Mesothelial cell of epicardium (in vitro differentiated cells): ENCODE data around the gene TMEM92. TPM values are rescaled to one million over a fixed set of nuclear protein-coding genes. Genes with fewer than 3 reads are reported as not detected.
"Not testable (repeated sequence)": the region's sequence is repeated elsewhere in the genome, so short reads cannot be mapped to it uniquely, and the experiment has no call there.

Experiments used
- DNase-seq, 2 experiments: peaks; one replicate each; pipeline ENCODE4 v3.0.0; 2021; ENCODE audit warnings: low spot score in 2 of 2; ENCODE audit not compliant: unreplicated experiment in 2 of 2
- H3K27ac Mint-ChIP-seq: 2 replicates; pipeline ENCODE4 v1.8.0; 2021; ENCODE audit warnings: mixed read lengths
- H3K27me3 Mint-ChIP-seq: 2 replicates; pipeline ENCODE4 v1.8.0; 2021; ENCODE audit warnings: low read depth, mixed read lengths
- H3K36me3 Mint-ChIP-seq: 2 replicates; pipeline ENCODE4 v1.8.0; 2021; ENCODE audit warnings: mixed read lengths
- H3K4me1 Mint-ChIP-seq: 2 replicates; pipeline ENCODE4 v1.8.0; 2021; ENCODE audit warnings: mixed read lengths
- H3K4me3 Mint-ChIP-seq: 2 replicates; pipeline ENCODE4 v1.8.0; 2021; ENCODE audit warnings: mild to moderate bottlenecking, moderate library complexity, mixed read lengths
- H3K9me3 Mint-ChIP-seq: 2 replicates; pipeline ENCODE4 v1.8.0; 2021; ENCODE audit warnings: mixed read lengths
- total RNA-seq: library from RNA; stranded (reverse); gene quantifications from 3 replicates; pipeline ENCODE4 v1.2.1, GENCODE V29; 2021
- TF ChIP-seq, protein P1 (sequence below): fragments of 200-600 bp; sonication (generic); IDR thresholded peaks from one replicate; pipeline ENCODE4 v1.5.0; 2021; ENCODE audit warnings: antibody characterized with exemption; ENCODE audit not compliant: unreplicated experiment

The TMEM92 gene
- total RNA-seq, 1 donor from 2014 or later: 2.7 TPM

DNA sequence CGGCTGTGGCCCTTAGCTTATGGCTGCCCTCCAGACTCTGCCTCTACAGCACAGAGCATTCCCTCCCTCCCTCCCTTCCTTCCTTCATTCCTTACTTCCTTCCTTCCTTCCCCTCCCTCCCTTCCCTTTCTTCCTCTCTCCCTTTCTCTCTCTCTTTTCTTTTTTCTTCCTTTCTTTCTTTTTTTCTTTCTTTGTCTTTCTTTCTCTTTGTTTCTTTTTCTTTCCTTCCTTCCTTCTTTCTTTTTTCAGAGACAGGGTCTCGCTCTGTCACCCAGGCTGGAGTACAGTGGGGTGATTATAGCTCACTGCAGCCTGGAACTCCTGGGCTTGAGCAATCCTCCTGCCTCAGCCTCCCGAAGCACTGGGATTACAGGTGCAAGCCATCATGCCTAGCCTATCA lies 11.7 kb downstream of the TMEM92 start:
- Mint-ChIP-seq H3K4me3 (no peak overlapping the region), H3K27me3 (no peaks in the 10 kb centered on the region)

DNA sequence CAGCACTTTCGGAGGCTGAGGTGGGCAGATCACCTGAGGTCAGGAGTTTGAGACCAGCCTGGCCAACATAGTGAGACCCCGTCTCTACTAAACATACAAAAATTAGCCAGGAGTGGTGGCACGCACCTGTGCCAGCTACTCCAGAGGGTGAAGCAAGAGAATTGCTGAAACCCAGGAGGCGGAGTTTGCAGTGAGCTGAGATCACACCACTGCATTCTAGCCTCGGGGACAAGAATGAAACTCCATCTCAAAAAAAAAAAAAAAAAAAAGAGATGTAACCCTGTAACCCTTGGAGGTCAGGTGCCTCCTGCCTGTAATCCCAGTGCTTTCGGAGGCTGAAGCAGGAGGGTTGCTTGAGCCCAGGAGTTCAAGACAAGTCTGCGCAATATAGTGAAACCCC lies 13.0 kb downstream of the TMEM92 start:
- not testable (repeated sequence) for H3K27ac Mint-ChIP-seq, DNase-seq, H3K9me3 Mint-ChIP-seq, H3K27me3 Mint-ChIP-seq, H3K36me3 Mint-ChIP-seq, H3K4me3 Mint-ChIP-seq
- peaks cover 30% of the 10 kb centered on the region for H3K4me1 Mint-ChIP-seq

More for the DNA sequence above, 11.7 kb downstream of the TMEM92 start:
- DNase-seq: no peak
- Mint-ChIP-seq H3K9me3 (no peaks in the 10 kb centered on the region), H3K36me3 (no peaks in the 10 kb centered on the region), H3K27ac (peak overlapping the region; percentile 66), H3K4me1 (peaks cover 26% of the 10 kb centered on the region)
- TF ChIP-seq, protein P1, sequence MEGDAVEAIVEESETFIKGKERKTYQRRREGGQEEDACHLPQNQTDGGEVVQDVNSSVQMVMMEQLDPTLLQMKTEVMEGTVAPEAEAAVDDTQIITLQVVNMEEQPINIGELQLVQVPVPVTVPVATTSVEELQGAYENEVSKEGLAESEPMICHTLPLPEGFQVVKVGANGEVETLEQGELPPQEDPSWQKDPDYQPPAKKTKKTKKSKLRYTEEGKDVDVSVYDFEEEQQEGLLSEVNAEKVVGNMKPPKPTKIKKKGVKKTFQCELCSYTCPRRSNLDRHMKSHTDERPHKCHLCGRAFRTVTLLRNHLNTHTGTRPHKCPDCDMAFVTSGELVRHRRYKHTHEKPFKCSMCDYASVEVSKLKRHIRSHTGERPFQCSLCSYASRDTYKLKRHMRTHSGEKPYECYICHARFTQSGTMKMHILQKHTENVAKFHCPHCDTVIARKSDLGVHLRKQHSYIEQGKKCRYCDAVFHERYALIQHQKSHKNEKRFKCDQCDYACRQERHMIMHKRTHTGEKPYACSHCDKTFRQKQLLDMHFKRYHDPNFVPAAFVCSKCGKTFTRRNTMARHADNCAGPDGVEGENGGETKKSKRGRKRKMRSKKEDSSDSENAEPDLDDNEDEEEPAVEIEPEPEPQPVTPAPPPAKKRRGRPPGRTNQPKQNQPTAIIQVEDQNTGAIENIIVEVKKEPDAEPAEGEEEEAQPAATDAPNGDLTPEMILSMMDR: no peak

DNA sequence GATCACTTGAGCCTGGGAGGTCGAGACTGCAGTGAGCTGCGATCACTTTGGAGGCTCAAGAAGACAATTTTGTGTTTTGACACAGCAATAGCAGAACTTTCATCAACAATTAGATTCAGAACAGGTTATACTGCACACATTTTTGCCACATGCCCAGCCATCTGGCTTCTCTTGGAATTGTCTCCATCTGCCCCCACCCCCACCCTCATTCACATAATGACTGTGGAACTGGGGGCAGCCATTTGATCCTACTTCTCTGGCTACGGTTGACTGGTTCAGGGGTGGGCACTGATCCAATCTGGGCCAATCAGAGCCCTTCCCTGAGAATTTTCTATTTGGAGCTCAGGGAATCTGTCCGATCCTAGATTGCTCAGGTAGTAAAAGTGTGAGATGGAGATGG lies 14.0 kb downstream of the TMEM92 start:
- H3K9me3 Mint-ChIP-seq: no peaks in the 10 kb centered on the region
- peak overlapping the region; percentile 28 for H3K27ac Mint-ChIP-seq

DNA sequence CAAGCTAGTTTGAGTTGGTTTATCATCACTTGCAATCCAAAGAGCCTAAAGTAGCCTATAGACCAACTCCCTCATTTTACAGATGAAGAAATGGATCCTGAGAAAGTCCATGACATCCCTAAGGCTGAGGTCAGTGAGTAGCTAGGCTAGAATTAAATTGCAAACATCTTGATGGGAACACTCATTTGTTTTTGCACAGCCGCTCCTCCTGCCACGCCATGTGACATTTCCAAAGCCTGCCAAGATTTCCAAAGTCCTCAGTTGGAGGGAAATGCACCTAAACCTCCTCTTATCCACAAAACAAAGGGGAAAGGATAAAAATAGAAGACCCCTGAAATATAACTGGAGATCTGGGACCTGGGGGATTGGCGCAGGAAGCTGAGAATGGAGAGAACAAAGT lies 15.0 kb downstream of the TMEM92 start:
- Mint-ChIP-seq H3K4me3 (no peak overlapping the region), H3K27ac (peak overlapping the region; percentile 59), H3K9me3 (no peaks in the 10 kb centered on the region), H3K27me3 (no peaks in the 10 kb centered on the region), H3K36me3 (no peaks in the 10 kb centered on the region), H3K4me1 (peaks cover 31% of the 10 kb centered on the region)
- TF ChIP-seq, protein P1: no peak
- no peak for DNase-seq

More for the DNA sequence above, 14.0 kb downstream of the TMEM92 start:
- peaks cover 31% of the 10 kb centered on the region for H3K4me1 Mint-ChIP-seq
- H3K4me3 Mint-ChIP-seq: no peak overlapping the region
- H3K36me3 Mint-ChIP-seq: no peaks in the 10 kb centered on the region
- no peaks in the 10 kb centered on the region for H3K27me3 Mint-ChIP-seq
- TF ChIP-seq, protein P1: no peak
- no peak for DNase-seq

DNA sequence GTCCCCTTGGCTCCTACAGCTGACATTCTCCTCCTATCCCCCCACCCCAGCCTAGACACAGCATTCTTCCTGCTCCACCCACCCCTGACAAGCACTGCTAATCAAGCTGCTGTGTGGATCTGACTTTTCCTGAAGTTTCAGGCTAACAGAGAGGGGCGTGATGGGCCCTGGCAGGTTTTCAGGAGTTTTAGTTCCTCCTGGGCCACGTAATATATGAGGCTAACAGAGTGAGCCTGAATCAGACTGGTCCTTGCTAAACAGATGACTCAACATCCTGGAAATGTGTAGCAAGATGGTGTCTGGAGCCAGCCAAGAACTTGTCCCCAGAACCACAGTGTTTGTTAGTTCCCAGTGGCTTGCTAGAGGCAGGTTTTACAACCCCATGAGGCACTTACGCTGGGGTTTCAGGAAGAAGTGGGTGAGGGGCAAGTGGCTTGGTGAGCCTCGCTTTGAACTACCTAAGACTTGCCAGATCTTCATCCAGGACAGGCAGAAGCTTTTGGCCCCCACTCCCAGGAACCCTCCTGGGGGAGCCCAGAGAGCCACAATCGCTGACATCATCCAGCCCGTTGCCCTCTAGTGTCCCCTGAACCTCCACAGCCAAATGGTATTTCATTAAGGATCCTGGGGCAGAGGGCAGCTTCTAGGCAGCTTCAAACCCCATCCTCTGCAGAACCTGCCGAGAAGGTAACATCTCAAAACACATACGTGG lies 15.9 kb downstream of the TMEM92 start:
- H3K36me3 Mint-ChIP-seq: no peaks in the 10 kb centered on the region
- H3K9me3 Mint-ChIP-seq: no peaks in the 10 kb centered on the region
- TF ChIP-seq, protein P1: no peak
- H3K4me3 Mint-ChIP-seq: no peak overlapping the region
- no peak for DNase-seq
- H3K27ac Mint-ChIP-seq: peak overlapping the region; percentile 59
- peaks cover 31% of the 10 kb centered on the region for H3K4me1 Mint-ChIP-seq
- H3K27me3 Mint-ChIP-seq: no peaks in the 10 kb centered on the region

DNA sequence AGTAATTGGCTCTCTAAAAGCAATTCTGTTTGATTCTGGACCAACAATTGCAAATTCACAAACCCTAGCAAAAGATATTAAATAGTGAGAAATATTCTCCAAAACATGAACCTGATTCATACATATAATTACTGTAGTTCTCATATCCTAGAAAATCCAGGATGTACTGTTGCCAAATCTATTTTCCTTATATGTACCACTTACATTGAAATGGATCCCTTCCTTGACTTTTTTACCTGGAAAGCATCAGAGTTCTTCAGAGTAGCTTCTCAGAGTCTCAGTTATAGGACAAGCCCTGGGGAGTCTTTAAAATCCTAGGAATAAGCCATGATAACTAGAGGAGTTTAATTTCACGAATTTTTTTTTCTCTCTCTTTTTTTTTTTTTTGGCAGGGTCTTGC lies 16.7 kb downstream of the TMEM92 start:
- peak overlapping the region; percentile 59 for H3K27ac Mint-ChIP-seq
- H3K36me3 Mint-ChIP-seq: no peaks in the 10 kb centered on the region
- H3K4me1 Mint-ChIP-seq: peaks cover 31% of the 10 kb centered on the region
- no peak for DNase-seq
- TF ChIP-seq, protein P1: no peak
- H3K4me3 Mint-ChIP-seq: no peak overlapping the region
- H3K27me3 Mint-ChIP-seq: no peaks in the 10 kb centered on the region
- H3K9me3 Mint-ChIP-seq: no peaks in the 10 kb centered on the region
